ENCODE results near the gene ABTB1.

DNA sequence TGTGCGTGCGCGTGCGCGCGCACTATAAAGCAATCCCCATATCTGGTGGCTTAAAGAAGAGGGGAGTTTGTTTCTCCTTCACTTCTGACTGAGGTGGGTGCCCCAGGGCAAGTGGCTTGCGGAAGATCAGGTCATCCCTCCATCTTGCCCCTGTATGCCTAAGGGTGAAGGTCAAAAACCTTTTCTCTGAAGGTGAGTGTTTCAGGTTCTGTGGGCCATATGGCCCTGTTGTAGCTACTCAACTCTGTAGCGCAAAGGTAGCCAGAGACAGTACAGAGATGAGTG is 5.5 kb downstream of the ABTB1 start:
- TF ChIP-seq CTCF (IDR thresholded peaks at IDR 0.05; ENCODE audit: low read length) (no peak), EZH2 (IDR thresholded peaks at IDR 0.05; ENCODE audit: borderline replicate concordance, low read length) (no peak)
